PFSK-1 (cell line): ENCODE measurements around the gene AP1B1.

Source experiments
- POLR2AphosphoS5 ChIP-seq: IDR thresholded peaks from 2 replicates; pipeline ENCODE4 v1.6.1; 2012; ENCODE audit warnings: low read depth, mild to moderate bottlenecking, control low read depth, low read length, moderate library complexity
- REST ChIP-seq, 2 experiments: IDR thresholded peaks; 2 replicates each; pipeline versions ENCODE4 v1.6.1 to v1.8.0; 2011 to 2012; ENCODE audit warnings: low read depth in 2 of 2, low read length in 2 of 2, control low read depth in 1 of 2, inconsistent platforms in 1 of 2, mild to moderate bottlenecking in 1 of 2, moderate library complexity in 1 of 2; ENCODE audit not compliant: insufficient read depth in 1 of 2
- TAF1 ChIP-seq: IDR thresholded peaks from 2 replicates; pipeline ENCODE4 v1.6.1; 2012; ENCODE audit warnings: low read length, control low read depth, borderline replicate concordance; ENCODE audit not compliant: insufficient read depth

DNA sequence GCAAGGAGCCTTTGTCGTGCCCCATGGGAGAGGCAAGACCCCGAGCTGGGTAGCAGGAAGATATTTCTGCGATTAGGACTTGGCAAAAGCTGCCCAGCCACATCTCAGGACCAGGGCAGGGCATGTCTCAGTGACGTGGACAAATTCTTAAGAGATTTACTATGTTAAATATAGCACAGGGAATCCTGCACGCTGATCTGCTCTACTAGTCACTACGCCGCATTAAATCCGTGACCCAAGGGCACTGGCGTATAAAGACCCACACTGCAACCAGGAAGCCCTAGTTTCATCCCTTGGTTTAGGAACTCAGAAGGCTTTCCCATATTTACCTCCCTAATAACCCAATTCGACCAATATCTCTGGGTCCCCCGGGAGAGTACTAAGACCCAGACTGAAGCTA is 35.1 kb downstream of the AP1B1 start:
- no peak for TF ChIP-seq POLR2AphosphoS5
- no peak for TF ChIP-seq REST (IDR thresholded peaks at IDR 0.05; ENCODE audit: insufficient read depth in 1 of 2, low read depth in 2 of 2, low read length in 2 of 2)
- TF ChIP-seq TAF1: no peak
